Esophagus muscularis mucosa (tissue), 4 donors: ENCODE data around the gene FIGNL2. TPM values are rescaled to one million over a fixed set of nuclear protein-coding genes. Genes with fewer than 3 reads are reported as not detected.

Experiments used
- DNase-seq: peaks from one replicate; pipeline ENCODE4 v3.0.0-alpha.2; 2017; ENCODE audit errors: extremely low spot score
- H3K27ac ChIP-seq, 4 donors: fragments of 200-600 bp; sonication (generic); replicated peaks in 1 of 4; 1 replicate in 3 of 4; 2 replicates in 1 of 4; pipeline ENCODE4 v1.5.1; 2016 to 2019; ENCODE audit warnings: mild to moderate bottlenecking in 1 of 4
- H3K27me3 ChIP-seq, 4 donors: fragments of 200-600 bp; sonication (generic); one replicate each; pipeline versions ENCODE4 v1.5.1 to v1.6.0; 2016 to 2019
- H3K36me3 ChIP-seq, 4 donors: fragments of 200-600 bp; sonication (generic); one replicate each; pipeline ENCODE4 v1.5.1; 2016 to 2019
- H3K4me1 ChIP-seq, 4 donors: fragments of 200-600 bp; sonication (generic); one replicate each; pipeline ENCODE4 v1.5.1; 2016 to 2019
- H3K4me3 ChIP-seq, 4 donors: fragments of 200-600 bp; sonication (generic); 1 replicate in 2 of 4; 2 replicates in 2 of 4; pipeline ENCODE4 v1.5.1; 2016 to 2019; ENCODE audit warnings: mild to moderate bottlenecking in 4 of 4, moderate library complexity in 1 of 4
- H3K9me3 ChIP-seq, 4 donors: fragments of 200-600 bp; sonication (generic); 1 replicate in 3 of 4; 2 replicates in 1 of 4; pipeline ENCODE4 v1.5.1; 2016 to 2019
- CTCF ChIP-seq, 3 experiments: fragments of 200-600 bp in 2 of 3; fragments of 450-650 bp in 1 of 3; sonication (generic) in 2 of 3; IDR thresholded peaks; one replicate each; pipeline ENCODE4 v1.5.1; 2017 to 2019; ENCODE audit warnings: antibody characterized with exemption in 3 of 3, mild to moderate bottlenecking in 2 of 3, moderate library complexity in 1 of 3
- EP300 ChIP-seq: sonication (generic); formaldehyde crosslinking; IDR thresholded peaks from one replicate; pipeline ENCODE4 v1.6.1; 2017; ENCODE audit warnings: antibody characterized with exemption
- POLR2A ChIP-seq: fragments of 450-650 bp; IDR thresholded peaks from one replicate; pipeline ENCODE4 v1.6.1; 2017; ENCODE audit warnings: antibody characterized with exemption, moderate library complexity, mild to moderate bottlenecking, low read depth
- POLR2AphosphoS5 ChIP-seq, 2 donors: sonication (generic); formaldehyde crosslinking; IDR thresholded peaks; one replicate each; pipeline ENCODE4 v1.6.1; 2017; ENCODE audit warnings: antibody characterized with exemption in 2 of 2
- WGBS: methylation state at CpG from one replicate; pipeline ENCODE4 v1.1.5; 2018; 5-methylcytosine and 5-hydroxymethylcytosine counted together
- intact Hi-C: fragments of 100-400 bp; cut with DNase I; formaldehyde crosslinking; loops from one replicate; pipeline ENCODE4 v1.15.1; 2023
- total RNA-seq, 4 donors: library from RNA; depleted of rRNA; stranded (reverse); fragments of >200 nt; gene quantifications; one replicate each; pipeline versions ENCODE4 v1.1.0 to v1.2.1, GENCODE V29; 2016

The FIGNL2 gene
- total RNA-seq, 4 donors from 2014 or later, result 0.23 to 0.42 (median 0.36) TPM

GRCh38 chr12:51817027-51817953 lies 31.2 kb downstream of the FIGNL2 start:
- TF ChIP-seq POLR2A, result no peak
- no peak for TF ChIP-seq CTCF (IDR thresholded peaks at IDR 0.05)
- no peak for TF ChIP-seq POLR2AphosphoS5 (IDR thresholded peaks at IDR 0.05)
- no peak for TF ChIP-seq EP300
- peaks cover 14 to 43% (median 35%) of the 10 kb centered on the region in 4 donors for H3K4me1 ChIP-seq
- H3K27me3 ChIP-seq, result peaks cover 0 to 82% (median 14%) of the 10 kb centered on the region in 4 donors
- no peak overlapping the region for H3K4me3 ChIP-seq
- no peak for DNase-seq
- no peaks in the 10 kb centered on the region for H3K36me3 ChIP-seq
- no peak overlapping the region for H3K27ac ChIP-seq
- H3K9me3 ChIP-seq, result no peaks in the 10 kb centered on the region
- 87% methylated on average over 10 of the region's 10 CpGs for WGBS
- intact Hi-C loops, result no loop called here

GRCh38 chr12:51815571-51815970 lies 32.9 kb downstream of the FIGNL2 start:
- H3K27me3 ChIP-seq, result peaks cover 0 to 65% (median 9%) of the 10 kb centered on the region in 4 donors
- no peaks in the 10 kb centered on the region for H3K9me3 ChIP-seq
- no peak for DNase-seq
- peaks cover 14 to 28% (median 25%) of the 10 kb centered on the region in 4 donors for H3K4me1 ChIP-seq
- H3K4me3 ChIP-seq, result peak overlapping the region in 1 of 4 donors; percentile 59
- intact Hi-C loops, result no loop called here
- H3K27ac ChIP-seq, result no peak overlapping the region
- 89% methylated on average over 6 of the region's 6 CpGs for WGBS
- no peaks in the 10 kb centered on the region for H3K36me3 ChIP-seq
- TF ChIP-seq POLR2A (no peak), EP300 (no peak), POLR2AphosphoS5 (IDR thresholded peaks at IDR 0.05) (no peak), CTCF (IDR thresholded peaks at IDR 0.05) (no peak)

GRCh38 chr12:51814311-51815088 lies 34.0 kb downstream of the FIGNL2 start:
- Histone ChIP-seq H3K9me3 (no peaks in the 10 kb centered on the region), H3K36me3 (no peaks in the 10 kb centered on the region), H3K27me3 (peaks cover 0 to 54% (median 4%) of the 10 kb centered on the region in 4 donors), H3K4me1 (peaks cover 8 to 18% (median 15%) of the 10 kb centered on the region in 4 donors), H3K27ac (peak overlapping the region; percentile 68 to 81 (median 73)), H3K4me3 (peak overlapping the region; percentile 59 to 66 (median 62))
- 8% methylated on average over 18 of the region's 100 CpGs for WGBS
- no peak for DNase-seq
- intact Hi-C loops, result no loop called here
- no peak for TF ChIP-seq EP300
- TF ChIP-seq CTCF (IDR thresholded peaks at IDR 0.05), result peak; percentile 44 to 62 (median 55)

GRCh38 chr12:51813931-51814310 lies 34.6 kb downstream of the FIGNL2 start:
- intact Hi-C loops, result no loop called here
- DNase-seq, result no peak
- peaks cover 8 to 18% (median 15%) of the 10 kb centered on the region in 4 donors for H3K4me1 ChIP-seq
- 29% methylated on average over 15 of the region's 34 CpGs for WGBS
- no peaks in the 10 kb centered on the region for H3K9me3 ChIP-seq
- peak overlapping the region in 2 of 4 donors; percentile 71 to 81 for H3K27ac ChIP-seq
- H3K36me3 ChIP-seq, result no peaks in the 10 kb centered on the region
- no peak for TF ChIP-seq POLR2A
- TF ChIP-seq POLR2AphosphoS5 (IDR thresholded peaks at IDR 0.05), result no peak
- no peak for TF ChIP-seq CTCF (IDR thresholded peaks at IDR 0.05)
- no peak for TF ChIP-seq EP300
- peak overlapping the region; percentile 59 to 66 (median 62) for H3K4me3 ChIP-seq
- peaks cover 0 to 48% (median 4%) of the 10 kb centered on the region in 4 donors for H3K27me3 ChIP-seq
